Prostate gland (tissue), 2 donors: ENCODE data around the gene DOCK2.
A peak's percentile ranks its signal among the peaks of the same experiment; 100 is the strongest.

Experiments used
- CTCF ChIP-seq, 4 experiments: fragments of 200-600 bp in 2 of 4; fragments of 450-650 bp in 2 of 4; sonication (generic) in 2 of 4; IDR thresholded peaks; 1 replicate in 3 of 4; 2 replicates in 1 of 4; pipeline ENCODE4 v1.5.1; 2016 to 2019; ENCODE audit warnings: antibody characterized with exemption in 4 of 4, mild to moderate bottlenecking in 2 of 4, moderate library complexity in 2 of 4
- POLR2A ChIP-seq: fragments of 450-650 bp; IDR thresholded peaks from one replicate; pipeline ENCODE4 v1.6.1; 2016; ENCODE audit warnings: antibody characterized with exemption, mild to moderate bottlenecking
- POLR2AphosphoS5 ChIP-seq: sonication (generic); formaldehyde crosslinking; IDR thresholded peaks from one replicate; pipeline ENCODE4 v1.6.1; 2017; ENCODE audit warnings: antibody characterized with exemption

DNA sequence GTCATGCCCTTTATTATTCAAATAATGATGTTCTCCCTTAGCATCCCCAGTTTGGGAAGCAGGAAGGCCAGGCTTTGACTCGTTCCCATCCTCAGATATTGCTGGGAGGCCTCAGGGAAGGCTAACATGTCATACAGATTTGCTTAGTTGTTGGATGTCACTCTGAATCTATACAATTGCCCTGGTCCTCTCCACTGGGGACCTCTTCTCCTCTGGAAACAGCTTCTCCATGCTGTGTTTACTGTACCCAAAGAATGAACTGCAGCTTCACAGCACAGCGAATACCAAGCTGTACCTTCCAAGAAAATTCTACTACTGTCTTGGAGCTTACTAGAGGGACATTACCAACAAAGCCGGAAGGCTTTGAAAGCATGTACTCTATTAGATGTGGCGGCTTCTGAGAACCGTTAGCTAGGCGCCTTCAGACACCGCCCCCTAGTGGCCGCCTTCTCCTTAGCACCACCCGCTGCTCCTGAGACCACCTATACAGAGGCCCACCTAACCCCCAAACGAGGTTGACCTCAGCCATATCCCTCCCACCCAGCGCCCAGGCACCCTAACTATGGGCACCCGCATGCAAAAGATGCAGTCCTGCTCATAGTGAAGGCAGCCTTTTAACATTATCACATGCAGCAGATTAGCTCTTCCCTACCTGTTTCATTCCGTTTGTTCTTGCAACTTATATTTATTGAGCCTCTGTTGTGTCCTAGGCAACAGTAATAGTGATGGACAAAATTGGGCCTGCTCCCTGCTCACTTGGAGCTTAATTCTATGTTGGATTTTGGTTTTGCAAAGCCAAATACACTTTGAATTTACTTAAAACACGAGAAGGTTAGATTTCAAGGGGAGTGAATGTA lies 433.7 kb downstream of the DOCK2 start:
- TF ChIP-seq CTCF (IDR thresholded peaks at IDR 0.05) (peak in 3 of 4 experiments; percentile 21 to 50 (median 34)), POLR2AphosphoS5 (no peak), POLR2A (no peak)
